K562 (cell line): ENCODE data around the gene SON. TPM values are rescaled to one million over a fixed set of nuclear protein-coding genes. Genes with fewer than 3 reads are reported as not detected.

Experiments used
- AFF4 ChIP-seq: sonication (generic); formaldehyde crosslinking; IDR thresholded peaks from 2 replicates; pipeline ENCODE4 v1.8.0; 2023; ENCODE audit warnings: mild to moderate bottlenecking, missing genetic modification reagents
- ATF3 ChIP-seq, 2 experiments: fragments of 450-650 bp in 1 of 2; sonication (generic) in 1 of 2; formaldehyde crosslinking in 1 of 2; IDR thresholded peaks in 1 of 2; conservative IDR thresholded peaks in 1 of 2; 2 replicates each; pipeline versions ENCODE4 v1.6.1 to v1.8.1; 2016 to 2023; ENCODE audit warnings: mild to moderate bottlenecking in 2 of 2, moderate library complexity in 2 of 2, inconsistent platforms in 1 of 2, missing genetic modification reagents in 1 of 2
- CREB1 ChIP-seq, 2 experiments: sonication (generic) in 1 of 2; formaldehyde crosslinking in 1 of 2; IDR thresholded peaks; 2 replicates each; pipeline versions ENCODE4 v1.6.1 to v1.8.0; 2012 to 2022; ENCODE audit warnings: inconsistent platforms in 1 of 2, mild to moderate bottlenecking in 1 of 2, missing genetic modification reagents in 1 of 2, moderate library complexity in 1 of 2
- FOXK1 ChIP-seq: sonication (generic); formaldehyde crosslinking; IDR thresholded peaks from 2 replicates; pipeline ENCODE4 v1.8.0; 2022; ENCODE audit warnings: missing genetic modification reagents, mild to moderate bottlenecking, borderline replicate concordance
- MCM7 ChIP-seq, 2 experiments: fragments of 450-650 bp; IDR thresholded peaks; 2 replicates each; pipeline ENCODE4 v1.6.1; 2016 to 2018
- SNRNP70 ChIP-seq: fragments of 200-400 bp; formaldehyde crosslinking; optimal IDR thresholded peaks from 2 replicates; pipeline ENCODE3; 2017; ENCODE audit warnings: low read depth, low read length
- THRAP3 ChIP-seq: fragments of 450-650 bp; IDR thresholded peaks from 2 replicates; pipeline ENCODE4 v1.6.1; 2016; ENCODE audit warnings: mild to moderate bottlenecking, inconsistent platforms, borderline replicate concordance
- TOE1 ChIP-seq, 2 experiments: fragments of 450-650 bp in 1 of 2; sonication (generic) in 1 of 2; formaldehyde crosslinking in 1 of 2; IDR thresholded peaks; 2 replicates each; pipeline versions ENCODE4 v1.7.1 to v1.8.0; 2016 to 2022; ENCODE audit warnings: borderline replicate concordance in 2 of 2, mild to moderate bottlenecking in 2 of 2, antibody characterized with exemption in 1 of 2, inconsistent platforms in 1 of 2, low read depth in 1 of 2, missing genetic modification reagents in 1 of 2, moderate library complexity in 1 of 2
- YBX1 ChIP-seq: fragments of 450-650 bp; IDR thresholded peaks from 2 replicates; pipeline ENCODE4 v1.7.1; 2016; ENCODE audit warnings: mild to moderate bottlenecking
- ZBTB40 ChIP-seq, 2 experiments: fragments of 450-650 bp in 1 of 2; sonication (generic) in 1 of 2; formaldehyde crosslinking in 1 of 2; IDR thresholded peaks; 2 replicates each; pipeline versions ENCODE4 v1.7.1 to v1.9.0; 2016 to 2022; ENCODE audit warnings: inconsistent platforms in 1 of 2, mild to moderate bottlenecking in 1 of 2, missing genetic modification reagents in 1 of 2
- ZNF699 ChIP-seq: fragments of 250-450 bp; sonication (Bioruptor Pico); IDR thresholded peaks from 2 replicates; pipeline ENCODE4 v1.8.0; 2021; ENCODE audit warnings: mild to moderate bottlenecking, moderate library complexity; ENCODE audit not compliant: insufficient replicate concordance
- polyA plus RNA-seq, 8 experiments: library from polyadenylated mRNA; depleted of rRNA in 4 of 8; stranded (reverse) in 5 of 8; unstranded in 3 of 8; fragments of >200 nt; fragmentation: Nextera tagmentation in 2 of 8; fragmentation: Illumina TruSeq in 1 of 8; extraction: Ambion mirVana in 2 of 8; extraction: Trizol in 1 of 8; gene quantifications; 2 replicates each; pipeline versions ENCODE4 v1.2.1 to v1.2.3, GENCODE V29; 2011 to 2014; ENCODE audit warnings: inconsistent platforms in 1 of 8, missing spikeins in 1 of 8
- total RNA-seq, 7 experiments: library from RNA; depleted of rRNA in 6 of 7; stranded (reverse); fragments of >200 nt in 6 of 7; fragmentation: Illumina TruSeq in 2 of 7; extraction: Trizol in 2 of 7; gene quantifications; 2 replicates each; pipeline versions ENCODE4 v1.2.1 to v1.2.3, GENCODE V29; 2011 to 2021; ENCODE audit warnings: low replicate concordance in 1 of 7

SON gene
- total and polyA plus RNA-seq, 9 of the 15 experiments (the other 6 are each of a cell fraction or from before 2014, with no cell fraction given): 105 to 742 (median 187) TPM

- TF ChIP-seq ZBTB40 (IDR thresholded peaks at IDR 0.05) (peak; percentile 9; the same call in 1 of the 2 replicates), ZBTB40 (CRISPR knock-in tag; IDR thresholded peaks at IDR 0.05) (no peak), TOE1 (IDR thresholded peaks at IDR 0.05; ENCODE audit: borderline replicate concordance) (no peak), TOE1 (CRISPR knock-in tag; IDR thresholded peaks at IDR 0.05; ENCODE audit: borderline replicate concordance, low read depth) (no peak), FOXK1 (no peak), YBX1 (no peak), AFF4 (CRISPR knock-in tag) (no peak), SNRNP70 (no peak), ZNF699 (CRISPR knock-in tag) (no peak), CREB1 (IDR thresholded peaks at IDR 0.05) (no peak; the same call in 1 of the 2 replicates), CREB1 (CRISPR knock-in tag; IDR thresholded peaks at IDR 0.05) (peak; percentile 32; the same call in 1 of the 2 replicates), ATF3 (IDR thresholded peaks at IDR 0.05) (peak; percentile 82), ATF3 (CRISPR knock-in tag; conservative IDR thresholded peaks at IDR 0.05) (no peak; the same call in 1 of the 2 replicates), MCM7 (IDR thresholded peaks at IDR 0.05) (no peak), THRAP3 (no peak)
These were observed 1.6 kb upstream of the SON start (continued) for GRCh38 chr21:33541105-33541711.
